Measurements from ENCODE around the gene CHRNA10.

DNA sequence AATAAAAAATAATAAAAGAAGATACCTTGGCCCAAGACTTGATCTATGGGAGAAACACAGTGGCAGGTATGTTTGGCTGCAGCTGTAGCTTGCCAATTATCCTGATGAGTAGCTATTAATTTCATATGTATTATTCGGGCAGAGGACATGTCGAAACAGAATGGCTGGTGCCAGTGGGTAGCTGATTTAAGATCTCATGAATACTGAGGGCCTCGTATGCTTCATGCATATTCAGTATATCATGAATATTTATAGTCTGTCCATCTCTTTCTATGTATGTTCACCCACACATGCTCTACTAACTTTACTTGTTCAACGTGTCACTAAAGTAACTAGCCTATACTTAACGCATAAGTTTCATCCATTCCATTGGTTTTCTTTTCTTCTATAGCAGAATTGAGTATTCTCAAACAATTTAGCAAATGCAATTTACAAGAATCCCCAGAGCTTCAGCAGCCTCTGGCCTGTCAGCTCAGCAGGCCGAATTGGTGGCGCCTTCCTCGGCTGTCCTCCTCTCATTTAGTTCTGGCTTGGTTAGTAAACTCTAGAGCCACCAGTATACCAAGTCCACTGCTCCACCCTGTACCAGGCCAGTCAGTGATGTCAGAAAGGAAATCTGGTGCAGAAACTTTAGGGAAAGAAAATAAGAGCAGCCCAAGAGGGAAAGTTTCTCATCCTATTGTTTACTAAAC is 47.3 kb downstream of the CHRNA10 start:
- TF ChIP-seq, protein P1, sequence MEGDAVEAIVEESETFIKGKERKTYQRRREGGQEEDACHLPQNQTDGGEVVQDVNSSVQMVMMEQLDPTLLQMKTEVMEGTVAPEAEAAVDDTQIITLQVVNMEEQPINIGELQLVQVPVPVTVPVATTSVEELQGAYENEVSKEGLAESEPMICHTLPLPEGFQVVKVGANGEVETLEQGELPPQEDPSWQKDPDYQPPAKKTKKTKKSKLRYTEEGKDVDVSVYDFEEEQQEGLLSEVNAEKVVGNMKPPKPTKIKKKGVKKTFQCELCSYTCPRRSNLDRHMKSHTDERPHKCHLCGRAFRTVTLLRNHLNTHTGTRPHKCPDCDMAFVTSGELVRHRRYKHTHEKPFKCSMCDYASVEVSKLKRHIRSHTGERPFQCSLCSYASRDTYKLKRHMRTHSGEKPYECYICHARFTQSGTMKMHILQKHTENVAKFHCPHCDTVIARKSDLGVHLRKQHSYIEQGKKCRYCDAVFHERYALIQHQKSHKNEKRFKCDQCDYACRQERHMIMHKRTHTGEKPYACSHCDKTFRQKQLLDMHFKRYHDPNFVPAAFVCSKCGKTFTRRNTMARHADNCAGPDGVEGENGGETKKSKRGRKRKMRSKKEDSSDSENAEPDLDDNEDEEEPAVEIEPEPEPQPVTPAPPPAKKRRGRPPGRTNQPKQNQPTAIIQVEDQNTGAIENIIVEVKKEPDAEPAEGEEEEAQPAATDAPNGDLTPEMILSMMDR (IDR thresholded peaks at IDR 0.05), result no peak
- TF ChIP-seq POLR2A (IDR thresholded peaks at IDR 0.05), result no peak
